Aorta (tissue), 5 donors: ENCODE measurements around the gene P2RX3. TPM values are rescaled to one million over a fixed set of nuclear protein-coding genes. Genes with fewer than 3 reads are reported as not detected.
A peak's percentile ranks its signal among the peaks of the same experiment; 100 is the strongest.

ENCODE experiments used
- ATAC-seq: fragments of 200-7000 bp; cut with Tn5 transposase; one replicate; pipeline ENCODE4 v1.9.1; 2022; ENCODE audit warnings: moderate library complexity; ENCODE audit not compliant: low FRiP score
- DNase-seq, 2 donors: peaks; one replicate each; pipeline ENCODE4 v3.0.0-alpha.2; 2020
- H3K27ac ChIP-seq, 2 donors: one replicate each; pipeline ENCODE4 v1.5.1; 2013; ENCODE audit warnings: low read length in 2 of 2, mild to moderate bottlenecking in 2 of 2, moderate library complexity in 2 of 2, control low read depth in 1 of 2, inconsistent platforms in 1 of 2, low read depth in 1 of 2
- H3K27me3 ChIP-seq, 2 donors: one replicate each; pipeline ENCODE4 v1.6.1; 2013; ENCODE audit warnings: control low read depth in 1 of 2, low read length in 1 of 2, mild to moderate bottlenecking in 1 of 2, moderate library complexity in 1 of 2; ENCODE audit not compliant: insufficient read depth in 2 of 2, control insufficient read depth in 1 of 2
- H3K36me3 ChIP-seq, 2 donors: one replicate each; pipeline ENCODE4 v1.6.1; 2013; ENCODE audit warnings: control low read depth in 1 of 2, low read length in 1 of 2, mild to moderate bottlenecking in 1 of 2; ENCODE audit not compliant: insufficient read depth in 2 of 2, control insufficient read depth in 1 of 2
- H3K4me1 ChIP-seq, 2 donors: one replicate each; pipeline ENCODE4 v1.6.1; 2013; ENCODE audit warnings: low read length in 2 of 2, control low read depth in 1 of 2, mild to moderate bottlenecking in 1 of 2, moderate library complexity in 1 of 2; ENCODE audit not compliant: insufficient read depth in 2 of 2, control insufficient read depth in 1 of 2
- H3K4me3 ChIP-seq, 2 donors: one replicate each; pipeline ENCODE4 v1.5.1; 2013; ENCODE audit warnings: low read length in 2 of 2, control low read depth in 1 of 2, mild to moderate bottlenecking in 1 of 2
- H3K9me3 ChIP-seq: one replicate; pipeline ENCODE4 v1.6.1; 2013; ENCODE audit warnings: mild to moderate bottlenecking, low read length; ENCODE audit not compliant: control insufficient read depth
- WGBS, 2 donors: extraction: QIAGEN DNeasy Blood & Tissue Kit; methylation state at CpG; one replicate each; pipeline ENCODE4 v1.1.7; 2013; 5-methylcytosine and 5-hydroxymethylcytosine counted together
- intact Hi-C, 2 donors: fragments of 100-400 bp; cut with DNase I; formaldehyde crosslinking; loops; one replicate each; pipeline versions ENCODE4 v1.14.2 to v1.15.0; 2022
- polyA plus RNA-seq, 2 donors: library from polyadenylated mRNA; stranded (reverse); fragments of 200-250 nt; gene quantifications; one replicate each; pipeline ENCODE4 v1.2.3, GENCODE V29; 2013
- total RNA-seq, 2 donors: library from RNA; stranded (reverse); fragmentation: NEBNext Ultra II Directional; extraction: Animal tissue kit (Norgen Biotek cat#: 25700); gene quantifications; one replicate each; pipeline ENCODE4 v1.2.1, GENCODE V29; 2021
- donor health status: healthy with polysubstance abuse.
- donor health status: Bipolar disorder and iron deficiency.
- donor health status: DM: no; HTN: no; CAD: no.
- donor health status: DM: no; HTN: no; CAD: no.
- donor health status: DM: yes; HTN: yes; CAD: no.

Gene P2RX3
- total and polyA plus RNA-seq, 4 donors: not detected

GRCh38 chr11:57417056-57417455 lies 78.9 kb downstream of the P2RX3 start:
- Histone ChIP-seq H3K36me3 (peaks cover 2 to 10% of the 10 kb centered on the region in 2 donors), H3K9me3 (no peaks in the 10 kb centered on the region), H3K27me3 (no peaks in the 10 kb centered on the region), H3K4me3 (no peak overlapping the region), H3K4me1 (no peaks in the 10 kb centered on the region), H3K27ac (no peak overlapping the region)
- peak; percentile 47 for ATAC-seq
- 4 to 9% methylated on average over 4 of the region's 4 CpGs for WGBS, 2 donors
- intact Hi-C loops: no loop called here
- peak in 1 of 2 donors; percentile 62 for DNase-seq

- Histone ChIP-seq H3K27me3 (no peaks in the 10 kb centered on the region), H3K9me3 (no peaks in the 10 kb centered on the region), H3K27ac (no peak overlapping the region), H3K4me3 (no peak overlapping the region), H3K4me1 (no peaks in the 10 kb centered on the region), H3K36me3 (peaks cover 2 to 10% of the 10 kb centered on the region in 2 donors)
- intact Hi-C loops: no loop called here
- DNase-seq (no peak), ATAC-seq (no peak)
Observed at GRCh38 chr11:57418131-57418530, 80.0 kb downstream of the P2RX3 start.

GRCh38 chr11:57419146-57419545 lies 81.0 kb downstream of the P2RX3 start:
- H3K27me3 ChIP-seq: no peaks in the 10 kb centered on the region
- no peaks in the 10 kb centered on the region for H3K4me1 ChIP-seq
- 92 to 93% methylated on average over 3 of the region's 3 CpGs for WGBS, 2 donors
- intact Hi-C loops: no loop called here
- no peaks in the 10 kb centered on the region for H3K9me3 ChIP-seq
- H3K36me3 ChIP-seq: peaks cover 2 to 10% of the 10 kb centered on the region in 2 donors
- no peak overlapping the region for H3K4me3 ChIP-seq
- DNase-seq (no peak), ATAC-seq (no peak)
- H3K27ac ChIP-seq: no peak overlapping the region

- H3K9me3 ChIP-seq: no peaks in the 10 kb centered on the region
- H3K27me3 ChIP-seq: no peaks in the 10 kb centered on the region
- no peak for ATAC-seq
- DNase-seq: no peak
- peaks cover 0 to 11% of the 10 kb centered on the region in 2 donors for H3K4me1 ChIP-seq
- H3K27ac ChIP-seq: no peak overlapping the region
- intact Hi-C loops: no loop called here
- WGBS, 2 donors: 89 to 93% methylated on average over 4 of the region's 4 CpGs
- H3K4me3 ChIP-seq: no peak overlapping the region
- H3K36me3 ChIP-seq: peaks cover 0 to 2% of the 10 kb centered on the region in 2 donors
Observed at GRCh38 chr11:57421066-57421465, 82.9 kb downstream of the P2RX3 start.

- no peak for DNase-seq
- H3K4me3 ChIP-seq: no peak overlapping the region
- ATAC-seq: no peak
- no peaks in the 10 kb centered on the region for H3K9me3 ChIP-seq
- H3K36me3 ChIP-seq: peaks cover 0 to 2% of the 10 kb centered on the region in 2 donors
- no peaks in the 10 kb centered on the region for H3K27me3 ChIP-seq
- peaks cover 0 to 14% of the 10 kb centered on the region in 2 donors for H3K4me1 ChIP-seq
- intact Hi-C loops: no loop called here
- H3K27ac ChIP-seq: no peak overlapping the region
Observed at GRCh38 chr11:57421805-57422204, 83.7 kb downstream of the P2RX3 start.

Other genes with a start within 250 kb of the P2RX3 start
- under 1 TPM in 1 of 2 donors, not detected in 1; 0.21 TPM for gene LRRC55, start 156.4 kb upstream of the P2RX3 start, total RNA-seq
- gene LRRC55, start 156.4 kb upstream of the P2RX3 start, polyA plus RNA-seq: under 1 TPM; under 0.01 to 0.05 TPM
- gene APLNR, start 101.1 kb upstream of the P2RX3 start, total RNA-seq: 10 to 100 TPM; 17.8 to 27.7 TPM
- gene APLNR, start 101.1 kb upstream of the P2RX3 start, polyA plus RNA-seq: under 1 TPM in 1 of 2 donors, not detected in 1; 0.23 TPM
- 100 to 1,000 TPM; 169 to 184 TPM for gene TNKS1BP1, start 13.4 kb upstream of the P2RX3 start, total RNA-seq
- gene TNKS1BP1, start 13.4 kb upstream of the P2RX3 start, polyA plus RNA-seq: 100 to 1,000 TPM in 1 of 2 donors, 10 to 100 TPM in 1; 35.2 to 161 TPM
- 10 to 100 TPM; 43.2 to 48.7 TPM for gene SSRP1, start 2.5 kb upstream of the P2RX3 start, total RNA-seq
- 10 to 100 TPM; 37.8 to 44.9 TPM for gene SSRP1, start 2.5 kb upstream of the P2RX3 start, polyA plus RNA-seq
- not detected for gene PRG3, start 42.8 kb downstream of the P2RX3 start, total RNA-seq
- gene PRG3, start 42.8 kb downstream of the P2RX3 start, polyA plus RNA-seq: not detected
- gene PRG2, start 52.3 kb downstream of the P2RX3 start, total RNA-seq: under 1 TPM; 0.39 to 0.84 TPM
- under 1 TPM in 1 of 2 donors, not detected in 1; 0.15 TPM for gene PRG2, start 52.3 kb downstream of the P2RX3 start, polyA plus RNA-seq
- 10 to 100 TPM; 59.7 to 97.8 TPM for gene SLC43A3, start 88.8 kb downstream of the P2RX3 start, total RNA-seq
- gene SLC43A3, start 88.8 kb downstream of the P2RX3 start, polyA plus RNA-seq: 10 to 100 TPM; 28.0 to 30.4 TPM
- 1 to 10 TPM; 1.1 to 4.3 TPM for gene RTN4RL2, start 122.2 kb downstream of the P2RX3 start, total RNA-seq
- gene RTN4RL2, start 122.2 kb downstream of the P2RX3 start, polyA plus RNA-seq: under 1 TPM in 1 of 2 donors, not detected in 1; 0.20 TPM
- gene SLC43A1, start 177.3 kb downstream of the P2RX3 start, total RNA-seq: 10 to 100 TPM in 1 of 2 donors, 1 to 10 TPM in 1; 7.6 to 15.8 TPM
- 10 to 100 TPM in 1 of 2 donors, 1 to 10 TPM in 1; 8.6 to 19.6 TPM for gene SLC43A1, start 177.3 kb downstream of the P2RX3 start, polyA plus RNA-seq
- 10 to 100 TPM; 30.8 to 40.0 TPM for gene TIMM10, start 192.4 kb downstream of the P2RX3 start, total RNA-seq
- gene TIMM10, start 192.4 kb downstream of the P2RX3 start, polyA plus RNA-seq: 10 to 100 TPM; 34.7 to 71.1 TPM
- gene SMTNL1, start 199.2 kb downstream of the P2RX3 start, total RNA-seq: not detected
- gene SMTNL1, start 199.2 kb downstream of the P2RX3 start, polyA plus RNA-seq: not detected
- 10 to 100 TPM; 42.0 to 68.9 TPM for gene UBE2L6, start 229.3 kb downstream of the P2RX3 start, total RNA-seq
- 10 to 100 TPM; 44.8 to 45.2 TPM for gene UBE2L6, start 229.3 kb downstream of the P2RX3 start, polyA plus RNA-seq